ENCODE data around the gene SPRR3.
"Not testable (repeated sequence)": the region's sequence is repeated elsewhere in the genome, so short reads cannot be mapped to it uniquely, and the experiment has no call there.

SPRR3 gene

DNA sequence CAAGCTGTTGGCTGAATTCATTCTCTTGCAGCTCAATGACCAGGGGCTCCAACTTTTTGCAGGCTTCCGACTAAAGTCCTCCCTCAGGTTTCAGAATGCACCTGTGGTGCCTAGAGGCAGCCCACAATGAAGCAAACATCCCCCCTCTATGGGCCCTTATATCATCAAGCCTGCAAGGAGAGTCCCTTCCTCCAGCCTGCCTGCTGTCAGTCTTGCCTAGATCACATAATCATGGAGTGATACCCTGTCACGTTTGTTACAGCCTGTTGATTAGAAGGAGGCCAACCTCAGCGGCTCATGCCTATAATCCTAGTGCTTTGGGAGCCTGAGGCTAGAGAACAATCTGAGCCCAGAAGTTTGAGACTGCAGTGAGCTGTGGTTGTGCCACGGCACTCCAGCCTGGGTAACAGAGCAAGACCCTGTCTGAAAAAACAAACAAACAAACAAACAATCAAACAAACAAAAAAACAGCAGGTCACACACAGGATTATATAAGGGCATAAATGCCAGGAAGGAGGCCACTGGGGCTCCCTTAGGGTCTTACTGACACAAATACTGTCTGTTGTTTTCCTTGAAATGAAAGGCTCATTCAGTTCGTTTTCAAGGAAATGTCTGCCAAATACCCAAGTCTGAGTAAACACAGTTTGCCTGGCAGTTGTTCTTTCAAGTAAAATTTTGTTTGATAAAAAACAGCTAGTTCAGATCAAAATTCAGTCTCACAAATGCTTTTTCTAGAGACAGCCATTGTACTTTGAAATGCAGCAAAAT, 4.7 kb upstream of the SPRR3 start:
- TF ChIP-seq, protein P1, sequence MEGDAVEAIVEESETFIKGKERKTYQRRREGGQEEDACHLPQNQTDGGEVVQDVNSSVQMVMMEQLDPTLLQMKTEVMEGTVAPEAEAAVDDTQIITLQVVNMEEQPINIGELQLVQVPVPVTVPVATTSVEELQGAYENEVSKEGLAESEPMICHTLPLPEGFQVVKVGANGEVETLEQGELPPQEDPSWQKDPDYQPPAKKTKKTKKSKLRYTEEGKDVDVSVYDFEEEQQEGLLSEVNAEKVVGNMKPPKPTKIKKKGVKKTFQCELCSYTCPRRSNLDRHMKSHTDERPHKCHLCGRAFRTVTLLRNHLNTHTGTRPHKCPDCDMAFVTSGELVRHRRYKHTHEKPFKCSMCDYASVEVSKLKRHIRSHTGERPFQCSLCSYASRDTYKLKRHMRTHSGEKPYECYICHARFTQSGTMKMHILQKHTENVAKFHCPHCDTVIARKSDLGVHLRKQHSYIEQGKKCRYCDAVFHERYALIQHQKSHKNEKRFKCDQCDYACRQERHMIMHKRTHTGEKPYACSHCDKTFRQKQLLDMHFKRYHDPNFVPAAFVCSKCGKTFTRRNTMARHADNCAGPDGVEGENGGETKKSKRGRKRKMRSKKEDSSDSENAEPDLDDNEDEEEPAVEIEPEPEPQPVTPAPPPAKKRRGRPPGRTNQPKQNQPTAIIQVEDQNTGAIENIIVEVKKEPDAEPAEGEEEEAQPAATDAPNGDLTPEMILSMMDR (IDR thresholded peaks at IDR 0.05; ENCODE audit: low read depth, low read length): no peak
- DNase-seq (ENCODE audit: low read depth in 2 of 2): no peak
- no peak overlapping the region for H3K4me3 ChIP-seq (replicated peaks in 1 of 2; ENCODE audit: low read depth in 2 of 2, low read length in 2 of 2)

DNA sequence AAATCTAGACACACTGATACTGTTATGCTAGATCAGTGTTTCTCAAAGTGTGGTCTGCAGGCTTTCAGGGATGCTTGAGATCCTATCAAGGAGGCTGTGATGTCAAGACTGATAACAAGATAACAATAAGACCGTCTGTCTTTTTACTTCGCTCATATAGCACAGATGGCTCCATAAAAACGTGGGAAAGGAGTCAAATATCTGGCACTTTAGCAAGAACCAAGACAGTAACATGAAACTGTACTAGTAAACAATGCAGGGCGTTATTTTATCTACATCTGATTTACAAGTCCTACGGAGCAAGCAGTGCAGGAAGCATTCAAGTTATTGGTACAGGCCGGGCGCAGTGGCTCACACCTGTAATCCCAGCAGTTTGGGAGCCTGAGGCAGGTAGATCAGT, 3.6 kb upstream of the SPRR3 start:
- H3K4me3 ChIP-seq (replicated peaks in 1 of 2; ENCODE audit: low read depth in 2 of 2, low read length in 2 of 2): no peak overlapping the region
- TF ChIP-seq, protein P1 (IDR thresholded peaks at IDR 0.05; ENCODE audit: low read depth, low read length): no peak
- no peak for DNase-seq (ENCODE audit: low read depth in 2 of 2)

DNA sequence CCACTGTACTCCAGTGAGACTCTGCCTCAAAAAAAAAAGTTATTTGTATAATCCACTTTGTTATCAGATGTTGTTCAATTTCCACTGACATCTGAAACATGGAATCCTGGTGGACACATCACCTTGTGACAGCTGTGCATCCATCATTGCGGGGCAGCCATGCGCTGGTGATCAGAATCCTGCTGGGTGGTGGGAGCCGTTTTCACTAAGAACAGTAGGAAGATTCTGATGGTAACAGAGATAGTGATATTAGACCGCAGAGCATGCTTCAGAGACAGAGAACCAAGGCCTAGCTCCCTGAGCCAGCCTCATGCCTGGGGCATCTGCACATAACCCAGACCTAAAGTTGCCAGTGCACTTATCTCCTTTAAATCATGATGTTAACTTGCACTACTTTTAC, 3.1 kb upstream of the SPRR3 start:
- DNase-seq (ENCODE audit: low read depth in 2 of 2): no peak
- no peak overlapping the region for H3K4me3 ChIP-seq (replicated peaks in 1 of 2; ENCODE audit: low read depth in 2 of 2, low read length in 2 of 2)
- TF ChIP-seq, protein P1 (IDR thresholded peaks at IDR 0.05; ENCODE audit: low read depth, low read length): no peak

DNA sequence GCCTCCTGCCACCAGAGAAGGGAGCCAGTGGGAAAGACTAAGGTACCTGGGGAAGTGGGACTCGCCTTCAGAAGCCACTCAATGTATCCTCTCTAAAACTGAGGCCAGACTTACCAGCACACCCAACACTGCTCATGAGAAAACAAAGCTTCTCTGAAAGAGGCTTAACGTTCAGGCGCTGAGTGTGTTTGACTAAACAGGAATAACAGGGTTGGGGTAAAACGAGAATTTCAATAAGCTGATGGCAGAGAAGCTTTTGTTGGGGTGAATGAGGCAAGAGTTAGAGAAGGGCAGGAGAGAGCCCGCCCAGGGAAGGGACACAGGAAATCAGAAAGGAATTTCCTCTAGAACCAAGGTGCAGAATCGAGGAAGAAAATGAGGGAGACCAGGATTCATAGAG, 1.7 kb upstream of the SPRR3 start:
- TF ChIP-seq, protein P1 (IDR thresholded peaks at IDR 0.05; ENCODE audit: low read depth, low read length): no peak

DNA sequence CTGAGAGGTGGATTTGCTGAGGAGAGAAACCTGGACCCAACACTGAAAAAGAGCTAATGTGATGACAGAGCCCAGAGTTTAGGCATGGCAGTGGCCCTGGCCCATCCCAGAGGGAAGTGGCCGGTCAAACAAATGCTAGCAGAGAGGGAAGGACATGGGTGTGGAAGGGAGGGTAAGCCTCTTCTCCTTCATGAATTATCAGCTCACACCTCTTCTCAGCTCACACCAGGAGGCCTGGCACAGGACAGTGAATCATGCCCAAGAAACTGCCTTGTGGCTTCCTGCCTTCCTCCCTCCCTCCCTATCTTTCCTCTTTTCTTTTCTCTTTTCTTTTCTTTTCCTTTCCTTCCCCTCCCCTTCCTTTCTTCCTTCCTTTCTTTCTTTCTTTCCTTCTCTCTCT, 1.3 kb upstream of the SPRR3 start:
- no peak overlapping the region for H3K4me3 ChIP-seq (replicated peaks in 1 of 2; ENCODE audit: low read depth in 2 of 2, low read length in 2 of 2)
- TF ChIP-seq, protein P1 (IDR thresholded peaks at IDR 0.05; ENCODE audit: low read depth, low read length): no peak
- no peak for DNase-seq (ENCODE audit: low read depth in 2 of 2)

More for the DNA sequence above, 1.7 kb upstream of the SPRR3 start:
- DNase-seq (ENCODE audit: low read depth in 2 of 2): no peak
- no peak overlapping the region for H3K4me3 ChIP-seq (replicated peaks in 1 of 2; ENCODE audit: low read depth in 2 of 2, low read length in 2 of 2)

DNA sequence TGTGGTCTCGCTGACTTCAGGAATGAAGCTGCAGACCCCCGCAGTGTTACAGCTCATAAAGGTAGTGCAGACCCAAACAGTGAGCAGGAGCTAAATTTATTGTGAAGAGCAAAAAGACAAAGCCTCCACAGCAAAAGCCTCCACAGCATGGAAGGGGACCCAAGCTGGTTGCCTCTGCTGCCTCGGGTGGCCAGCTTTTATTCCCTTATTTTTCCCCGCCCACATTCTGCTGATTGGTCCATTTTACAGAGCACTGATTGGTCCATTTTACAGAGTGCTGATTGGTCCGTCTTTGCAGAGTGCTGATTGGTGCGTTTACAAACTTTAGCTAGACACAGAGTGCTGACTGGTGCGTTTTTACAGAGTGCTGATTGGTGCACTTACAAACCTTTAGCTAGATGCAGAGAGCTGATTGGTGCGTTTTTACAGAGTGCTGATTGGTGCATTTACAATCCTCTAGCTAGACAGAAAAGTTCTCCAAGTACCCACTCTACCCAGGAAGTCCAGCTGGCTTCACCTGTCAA, 9.7 kb downstream of the SPRR3 start:
- not testable (repeated sequence) for DNase-seq (ENCODE audit: low read depth in 2 of 2); H3K4me3 ChIP-seq (replicated peaks in 1 of 2; ENCODE audit: low read depth in 2 of 2, low read length in 2 of 2)

DNA sequence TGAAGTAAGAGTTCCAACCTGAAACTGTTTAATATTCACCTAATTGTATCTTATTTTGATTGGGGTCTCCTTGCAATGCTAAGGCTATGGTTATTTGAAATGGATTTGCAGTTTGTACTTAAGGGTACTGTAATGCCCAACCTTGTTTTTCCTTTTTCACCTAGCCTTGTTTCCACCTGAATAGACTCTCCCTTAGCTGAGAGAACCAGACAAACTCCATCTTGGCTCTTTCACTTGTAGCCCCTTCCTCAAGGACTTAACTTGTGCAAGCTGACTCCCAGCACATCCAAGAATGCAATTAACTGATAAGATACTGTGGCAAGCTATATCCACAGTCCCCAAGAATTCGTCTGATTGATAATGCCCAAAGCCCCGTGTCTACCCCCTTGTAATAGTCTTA, 20.3 kb downstream of the SPRR3 start:
- DNase-seq (ENCODE audit: low read depth in 2 of 2); H3K4me3 ChIP-seq (replicated peaks in 1 of 2; ENCODE audit: low read depth in 2 of 2, low read length in 2 of 2): not testable (repeated sequence)

DNA sequence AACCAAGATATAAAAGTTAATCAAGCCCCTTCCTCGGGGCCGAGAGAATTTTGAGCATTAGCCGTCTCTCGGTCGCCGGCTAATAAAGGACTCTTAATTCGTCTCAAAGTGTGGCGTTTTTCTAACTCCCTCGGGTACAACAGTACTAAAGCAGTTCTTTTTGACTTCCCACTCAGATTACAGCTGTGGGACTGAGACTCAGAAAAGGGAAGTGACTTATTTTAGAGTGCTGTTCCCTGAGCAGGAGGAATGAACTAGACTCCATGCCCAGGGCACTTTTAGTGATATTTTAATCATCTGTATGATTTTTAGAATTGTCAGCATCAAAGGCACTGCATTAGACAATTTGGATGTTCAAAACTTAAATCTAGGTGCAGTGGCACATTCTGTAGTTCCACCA, 20.8 kb downstream of the SPRR3 start:
- not testable (repeated sequence) for DNase-seq (ENCODE audit: low read depth in 2 of 2); H3K4me3 ChIP-seq (replicated peaks in 1 of 2; ENCODE audit: low read depth in 2 of 2, low read length in 2 of 2)

Data from cardiac fibroblast (primary cell).